Thymus (tissue), 11 donors: ENCODE results near the gene BCORL1. TPM values are rescaled to one million over a fixed set of nuclear protein-coding genes. Genes with fewer than 3 reads are reported as not detected.
A peak's percentile ranks its signal among the peaks of the same experiment; 100 is the strongest.

Experiments used
- DNase-seq, 9 donors: peaks; one replicate each; pipeline ENCODE4 v3.0.0-alpha.2; 2013; ENCODE audit warnings: low spot score in 9 of 9, low read depth in 6 of 9, missing footprints in 1 of 9
- H3K27ac ChIP-seq, 2 donors: one replicate each; pipeline ENCODE4 v1.5.1; 2013; ENCODE audit warnings: control low read depth in 1 of 2, low read depth in 1 of 2, low read length in 1 of 2, mild to moderate bottlenecking in 1 of 2, moderate library complexity in 1 of 2
- H3K27me3 ChIP-seq, 2 donors: one replicate each; pipeline ENCODE4 v1.5.1; 2013; ENCODE audit warnings: low read length in 1 of 2; ENCODE audit not compliant: control insufficient read depth in 2 of 2, insufficient read depth in 1 of 2
- H3K36me3 ChIP-seq, 2 donors: one replicate each; pipeline ENCODE4 v1.5.1; 2013; ENCODE audit warnings: low read length in 1 of 2, mild to moderate bottlenecking in 1 of 2, moderate library complexity in 1 of 2; ENCODE audit not compliant: control insufficient read depth in 2 of 2, insufficient read depth in 2 of 2
- H3K4me1 ChIP-seq, 2 donors: one replicate each; pipeline ENCODE4 v1.5.1; 2013; ENCODE audit warnings: low read length in 2 of 2; ENCODE audit not compliant: control insufficient read depth in 2 of 2, insufficient read depth in 2 of 2
- H3K4me3 ChIP-seq, 2 donors: one replicate each; pipeline ENCODE4 v1.5.1; 2013; ENCODE audit warnings: low read length in 2 of 2, control low read depth in 1 of 2, mild to moderate bottlenecking in 1 of 2
- H3K9me3 ChIP-seq, 2 donors: one replicate each; pipeline ENCODE4 v1.5.1; 2013; ENCODE audit warnings: low read length in 1 of 2, mild to moderate bottlenecking in 1 of 2; ENCODE audit not compliant: control insufficient read depth in 2 of 2, insufficient read depth in 1 of 2
- WGBS: extraction: QIAGEN DNeasy Blood & Tissue Kit; methylation state at CpG from one replicate; pipeline ENCODE4 v1.1.7; 2013; 5-methylcytosine and 5-hydroxymethylcytosine counted together
- polyA plus RNA-seq: library from polyadenylated mRNA; stranded (reverse); fragments of 200-250 nt; gene quantifications from one replicate; pipeline ENCODE4 v1.2.3, GENCODE V29; 2013
- total RNA-seq: library from RNA; stranded (reverse); fragments of 120-200 nt; gene quantifications from one replicate; pipeline ENCODE4 v1.2.4, GENCODE V29; 2013
- donor health status: healthy.

Gene BCORL1
- total and polyA plus RNA-seq, 2 donors: 1.0 to 2.0 TPM

GRCh38 chrX:130085551-130086446, 103.4 kb downstream of the BCORL1 start:
- peaks cover 30 to 92% of the 10 kb centered on the region in 2 donors for H3K4me1 ChIP-seq
- H3K36me3 ChIP-seq: peaks cover 0 to 2% of the 10 kb centered on the region in 2 donors
- WGBS: 47% methylated on average over 11 of the region's 11 CpGs
- H3K9me3 ChIP-seq: no peaks in the 10 kb centered on the region
- H3K27ac ChIP-seq: peak overlapping the region; percentile 93 to 94
- peak overlapping the region; percentile 41 to 50 for H3K4me3 ChIP-seq
- DNase-seq: peak in 1 of 9 donors; percentile 42
- no peaks in the 10 kb centered on the region for H3K27me3 ChIP-seq

GRCh38 chrX:130086447-130087206, 104.2 kb downstream of the BCORL1 start:
- peak in 6 of 9 donors; percentile 52 to 91 (median 76) for DNase-seq
- H3K4me1 ChIP-seq: peaks cover 30 to 95% of the 10 kb centered on the region in 2 donors
- H3K9me3 ChIP-seq: no peaks in the 10 kb centered on the region
- no peaks in the 10 kb centered on the region for H3K27me3 ChIP-seq
- H3K27ac ChIP-seq: peak overlapping the region; percentile 93 to 94
- H3K36me3 ChIP-seq: no peaks in the 10 kb centered on the region
- 7% methylated on average over 13 of the region's 13 CpGs for WGBS
- peak overlapping the region; percentile 41 to 50 for H3K4me3 ChIP-seq

GRCh38 chrX:130090364-130090763, 107.9 kb downstream of the BCORL1 start:
- H3K9me3 ChIP-seq: no peaks in the 10 kb centered on the region
- no peaks in the 10 kb centered on the region for H3K36me3 ChIP-seq
- H3K4me3 ChIP-seq: no peak overlapping the region
- H3K4me1 ChIP-seq: peaks cover 17 to 91% of the 10 kb centered on the region in 2 donors
- peak in 1 of 9 donors; percentile 52 for DNase-seq
- H3K27ac ChIP-seq: peak overlapping the region; percentile 73 to 81
- no peaks in the 10 kb centered on the region for H3K27me3 ChIP-seq
- WGBS: 52% methylated on average over 3 of the region's 3 CpGs

GRCh38 chrX:130091980-130092522, 109.6 kb downstream of the BCORL1 start:
- WGBS: 8% methylated on average over 10 of the region's 10 CpGs
- peak overlapping the region; percentile 53 to 54 for H3K4me3 ChIP-seq
- no peaks in the 10 kb centered on the region for H3K9me3 ChIP-seq
- peak in 7 of 9 donors; percentile 52 to 91 (median 83) for DNase-seq
- H3K27me3 ChIP-seq: no peaks in the 10 kb centered on the region
- H3K36me3 ChIP-seq: no peaks in the 10 kb centered on the region
- peak overlapping the region; percentile 88 to 91 for H3K27ac ChIP-seq
- H3K4me1 ChIP-seq: peaks cover 12 to 82% of the 10 kb centered on the region in 2 donors

- no peak for DNase-seq
- H3K4me1 ChIP-seq: peaks cover 19 to 81% of the 10 kb centered on the region in 2 donors
- no peaks in the 10 kb centered on the region for H3K27me3 ChIP-seq
- no peaks in the 10 kb centered on the region for H3K9me3 ChIP-seq
- no peak overlapping the region for H3K27ac ChIP-seq
- no peak overlapping the region for H3K4me3 ChIP-seq
- no peaks in the 10 kb centered on the region for H3K36me3 ChIP-seq
- WGBS: 91% methylated on average over 2 of the region's 2 CpGs
Observed at GRCh38 chrX:130093271-130093670, 110.8 kb downstream of the BCORL1 start.

GRCh38 chrX:130094696-130095095, 112.3 kb downstream of the BCORL1 start:
- Histone ChIP-seq H3K4me3 (no peak overlapping the region), H3K4me1 (peaks cover 24 to 77% of the 10 kb centered on the region in 2 donors), H3K36me3 (no peaks in the 10 kb centered on the region), H3K27me3 (no peaks in the 10 kb centered on the region), H3K9me3 (no peaks in the 10 kb centered on the region), H3K27ac (peak overlapping the region in 1 of 2 donors; percentile 60)
- WGBS: 11% methylated on average over 8 of the region's 8 CpGs
- DNase-seq: peak in 1 of 9 donors; percentile 75

- peak overlapping the region in 1 of 2 donors; percentile 60 for H3K27ac ChIP-seq
- DNase-seq: no peak
- 97% methylated on average over 6 of the region's 6 CpGs for WGBS
Observed at GRCh38 chrX:130095249-130096030, 113.0 kb downstream of the BCORL1 start.

GRCh38 chrX:130097507-130098209, 115.2 kb downstream of the BCORL1 start:
- H3K27me3 ChIP-seq: no peaks in the 10 kb centered on the region
- no peaks in the 10 kb centered on the region for H3K36me3 ChIP-seq
- H3K4me3 ChIP-seq: no peak overlapping the region
- H3K4me1 ChIP-seq: peaks cover 22 to 56% of the 10 kb centered on the region in 2 donors
- H3K9me3 ChIP-seq: no peaks in the 10 kb centered on the region
- DNase-seq: peak in 1 of 9 donors; percentile 64
- H3K27ac ChIP-seq: peak overlapping the region in 1 of 2 donors; percentile 73
- WGBS: 33% methylated on average over 14 of the region's 14 CpGs

More at GRCh38 chrX:130095249-130096030, 113.0 kb downstream of the BCORL1 start:
- Histone ChIP-seq H3K4me3 (no peak overlapping the region), H3K9me3 (no peaks in the 10 kb centered on the region), H3K4me1 (peaks cover 24 to 77% of the 10 kb centered on the region in 2 donors), H3K27me3 (no peaks in the 10 kb centered on the region), H3K36me3 (no peaks in the 10 kb centered on the region)
